Amniotic epithelial cell (primary cell): ENCODE results near the gene PRPS1L1.

ENCODE experiments used
- DNase-seq: peaks from one replicate; pipeline ENCODE4 v3.0.0-alpha.2; 2010; ENCODE audit warnings: low read depth

The PRPS1L1 gene

GRCh38 chr7:18027628-18028027 lies at the start of gene PRPS1L1:
TSS of gene PRPS1L1 (minus strand) at chr7:18027846.
- no peak for DNase-seq

GRCh38 chr7:18076461-18076860 lies 48.8 kb upstream of the PRPS1L1 start:
- DNase-seq, result no peak

GRCh38 chr7:18068745-18069144 lies 41.1 kb upstream of the PRPS1L1 start:
- no peak for DNase-seq

GRCh38 chr7:18064242-18064838 lies 36.7 kb upstream of the PRPS1L1 start:
- DNase-seq, result peak; percentile 37

- DNase-seq, result no peak
These were observed 35.7 kb upstream of the PRPS1L1 start for GRCh38 chr7:18063149-18063901.

- DNase-seq, result no peak
These were observed 31.5 kb upstream of the PRPS1L1 start for GRCh38 chr7:18059171-18059570.

- DNase-seq, result no peak
These were observed 26.3 kb upstream of the PRPS1L1 start for GRCh38 chr7:18053941-18054340.

GRCh38 chr7:18053177-18053928 lies 25.7 kb upstream of the PRPS1L1 start:
- DNase-seq, result peak; percentile 35

- DNase-seq, result no peak
These were observed 21.6 kb upstream of the PRPS1L1 start for GRCh38 chr7:18049262-18049661.

- no peak for DNase-seq
These were observed 19.0 kb upstream of the PRPS1L1 start for GRCh38 chr7:18046601-18047000.

- DNase-seq, result no peak
These were observed 17.5 kb upstream of the PRPS1L1 start for GRCh38 chr7:18045171-18045570.

- DNase-seq, result no peak
These were observed 13.5 kb upstream of the PRPS1L1 start for GRCh38 chr7:18041191-18041590.

- DNase-seq, result peak; percentile 47
These were observed 12.6 kb upstream of the PRPS1L1 start for GRCh38 chr7:18040196-18040595.

GRCh38 chr7:18038382-18038781 lies 10.7 kb upstream of the PRPS1L1 start:
- DNase-seq, result no peak

GRCh38 chr7:18037609-18038008 lies 10.0 kb upstream of the PRPS1L1 start:
- DNase-seq, result no peak

GRCh38 chr7:18036783-18037182 lies 9.1 kb upstream of the PRPS1L1 start:
- DNase-seq, result no peak

GRCh38 chr7:18030758-18031157 lies 3.1 kb upstream of the PRPS1L1 start:
- no peak for DNase-seq

GRCh38 chr7:18020138-18020715 lies 7.4 kb downstream of the PRPS1L1 start:
- DNase-seq, result peak; percentile 23

GRCh38 chr7:18019555-18019954 lies 8.1 kb downstream of the PRPS1L1 start:
- peak; percentile 89 for DNase-seq

- DNase-seq, result peak; percentile 47
These were observed 9.1 kb downstream of the PRPS1L1 start for GRCh38 chr7:18018296-18019215.
